ENCODE results near the gene CERS6. TPM values are rescaled to one million over a fixed set of nuclear protein-coding genes. Genes with fewer than 3 reads are reported as not detected.

The CERS6 gene
- total and polyA plus RNA-seq, 2 of the 8 experiments (the other 6 are each of a cell fraction or from before 2014, with no cell fraction given), result 6.8 to 28.2 TPM

DNA sequence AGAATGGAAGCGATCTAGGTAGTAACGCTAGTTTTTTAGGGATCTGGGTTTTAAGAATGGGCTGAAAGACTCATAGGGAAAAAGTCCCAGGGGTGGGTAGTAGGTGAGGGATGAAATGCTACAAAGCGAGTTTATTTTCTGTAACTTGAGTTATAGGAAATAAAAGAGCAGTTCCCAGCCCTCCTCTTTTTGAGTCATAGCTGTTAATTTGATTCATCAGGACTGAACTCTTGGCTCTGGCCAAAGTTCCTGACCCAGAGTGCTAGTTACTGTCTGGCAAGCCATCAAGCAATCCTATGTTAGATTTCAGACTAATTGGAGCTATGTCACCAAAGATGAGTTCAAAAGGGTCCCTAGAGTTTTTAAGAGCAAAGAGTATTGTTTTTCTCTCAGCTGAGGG lies 328.9 kb downstream of the CERS6 start:
- Histone ChIP-seq H3K23me2 (ENCODE audit: low read depth, low read length) (no peaks in the 10 kb centered on the region), H4K20me1 (replicated peaks in 1 of 2; ENCODE audit: control insufficient read depth in 1 of 2, insufficient read depth in 2 of 2, low read length in 2 of 2) (no peaks in the 10 kb centered on the region), H2BK5ac (ENCODE audit: low read depth, low read length) (no peak overlapping the region), H3K27ac (ENCODE audit: low read depth, low read length) (no peak overlapping the region), H3K36me3 (ENCODE audit: control insufficient read depth in 2 of 4, insufficient read depth in 4 of 4, low read length in 3 of 4) (no peaks in the 10 kb centered on the region), H4K5ac (ENCODE audit: insufficient read length, low read depth, low read length) (no peak overlapping the region), H4K8ac (ENCODE audit: extremely low read depth, insufficient read depth, low read length) (no peak overlapping the region), H2AFZ (ENCODE audit: low read length) (no peak overlapping the region), H3K4me3 (ENCODE audit: extremely low read depth in 1 of 4, insufficient read depth in 2 of 4, low read depth in 3 of 4, low read length in 4 of 4) (no peak overlapping the region), H3K79me1 (ENCODE audit: low read depth, low read length) (no peaks in the 10 kb centered on the region), H2BK12ac (ENCODE audit: low read depth, low read length) (no peak overlapping the region), H2BK20ac (ENCODE audit: low read length) (no peak overlapping the region), H3K79me2 (ENCODE audit: control insufficient read depth in 1 of 2, insufficient read depth in 2 of 2, low read length in 2 of 2) (no peaks in the 10 kb centered on the region), H3K9me3 (ENCODE audit: insufficient read depth in 2 of 2, low read depth in 1 of 2, low read length in 1 of 2) (no peaks in the 10 kb centered on the region), H3K23ac (ENCODE audit: insufficient read length) (no peak overlapping the region), H3K4me2 (ENCODE audit: insufficient read depth in 1 of 2, low read depth in 2 of 2, low read length in 2 of 2) (no peak overlapping the region), H4K91ac (replicated peaks; ENCODE audit: insufficient read length, low read length) (no peak overlapping the region), H3K14ac (ENCODE audit: insufficient read length) (no peak overlapping the region), H3K9ac (replicated peaks in 1 of 4; ENCODE audit: extremely low read depth in 1 of 4, low read depth in 3 of 4, low read length in 3 of 4) (no peak overlapping the region), H2BK120ac (replicated peaks; ENCODE audit: low read depth, low read length) (no peak overlapping the region), H3K56ac (replicated peaks; ENCODE audit: insufficient read length, low read depth, low read length) (no peak overlapping the region), H3K4ac (replicated peaks; ENCODE audit: insufficient read length, low read depth, low read length) (no peak overlapping the region), H3K4me1 (replicated peaks in 1 of 4; ENCODE audit: control insufficient read depth in 3 of 4, insufficient read depth in 4 of 4, low read length in 3 of 4) (peaks cover 0 to 17% (median 4%) of the 10 kb centered on the region in 4 experiments; a peak in 6 of 7 replicates), H3K27me3 (replicated peaks in 1 of 4; ENCODE audit: control insufficient read depth in 3 of 4, extremely low read depth in 1 of 4, insufficient read depth in 3 of 4, low read length in 3 of 4) (peaks cover 0 to 2% (median 0%) of the 10 kb centered on the region in 4 experiments; a peak in 1 of 7 replicates), H3K18ac (ENCODE audit: extremely low read depth, low read length) (no peak overlapping the region), H2AK5ac (ENCODE audit: low read depth, low read length) (no peak overlapping the region), H2BK15ac (ENCODE audit: low read length) (no peak overlapping the region)
- DNase-seq (ENCODE audit: low read depth in 1 of 2, low spot score in 2 of 2) (no peak), FAIRE-seq (no peak)
- CTCF ChIA-PET (ENCODE audit: partially characterized antibody), result interaction anchor here (0.6 to 1.6 kb wide), 5 partner anchors 12 to 722 kb away, joined by 3 to 7 read pairs (median 4); no protein-coding TSS in a partner anchor
- POLR2A ChIA-PET (ENCODE audit: partially characterized antibody), result no interaction called here
- WGBS, 2 experiments (ENCODE audit: extremely low coverage in 1 of 2, insufficient coverage in 1 of 2, insufficient read length in 1 of 2, insufficient replicate concordance in 2 of 2, low coverage in 1 of 2, low lambda C conversion rate in 2 of 2, missing lambda C conversion rate in 1 of 2), result 93% methylated on average over 3 of the region's 3 CpGs; no CpG with 5 or more reads in 1 of the 2 experiments
- TF ChIP-seq CEBPB (IDR thresholded peaks at IDR 0.05; ENCODE audit: low read depth, low read length) (no peak), RFX5 (IDR thresholded peaks at IDR 0.05; ENCODE audit: borderline replicate concordance, low read depth, low read length) (no peak), EGR1 (IDR thresholded peaks at IDR 0.05; ENCODE audit: borderline replicate concordance, low read depth, low read length) (no peak), TAF1 (IDR thresholded peaks at IDR 0.05; ENCODE audit: low read depth, low read length) (no peak), GTF2F1 (IDR thresholded peaks at IDR 0.05; ENCODE audit: borderline replicate concordance, low read depth, low read length) (no peak), POLR2AphosphoS5 (IDR thresholded peaks at IDR 0.05; ENCODE audit: low read depth, low read length) (no peak), HDAC2 (IDR thresholded peaks at IDR 0.05; ENCODE audit: borderline replicate concordance in 1 of 2, low read depth in 2 of 2, low read length in 2 of 2) (no peak), SP2 (IDR thresholded peaks at IDR 0.05; ENCODE audit: low read length) (no peak), CBX8 (IDR thresholded peaks at IDR 0.05; ENCODE audit: borderline replicate concordance, low read depth, low read length) (no peak), MAFK (IDR thresholded peaks at IDR 0.05; ENCODE audit: low read depth, low read length) (no peak)
- TF ChIP-seq, protein P1, sequence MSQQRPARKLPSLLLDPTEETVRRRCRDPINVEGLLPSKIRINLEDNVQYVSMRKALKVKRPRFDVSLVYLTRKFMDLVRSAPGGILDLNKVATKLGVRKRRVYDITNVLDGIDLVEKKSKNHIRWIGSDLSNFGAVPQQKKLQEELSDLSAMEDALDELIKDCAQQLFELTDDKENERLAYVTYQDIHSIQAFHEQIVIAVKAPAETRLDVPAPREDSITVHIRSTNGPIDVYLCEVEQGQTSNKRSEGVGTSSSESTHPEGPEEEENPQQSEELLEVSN (IDR thresholded peaks at IDR 0.05), result no peak
- TF ChIP-seq, protein P2, sequence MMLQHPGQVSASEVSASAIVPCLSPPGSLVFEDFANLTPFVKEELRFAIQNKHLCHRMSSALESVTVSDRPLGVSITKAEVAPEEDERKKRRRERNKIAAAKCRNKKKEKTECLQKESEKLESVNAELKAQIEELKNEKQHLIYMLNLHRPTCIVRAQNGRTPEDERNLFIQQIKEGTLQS (IDR thresholded peaks at IDR 0.05; ENCODE audit: insufficient read depth, low read depth, low read length), result no peak
